H1 (cell line): ENCODE results near the gene DCAF17. TPM values are rescaled to one million over a fixed set of nuclear protein-coding genes. Genes with fewer than 3 reads are reported as not detected.

Source experiments
- CTCF ChIA-PET: fragments of 300-600 bp; sonication (Branson Sonifier 250); formaldehyde crosslinking; loops from one replicate; lab custom pipeline; 2021; ENCODE audit not compliant: partially characterized antibody; lab: Charles Lee
- POLR2A ChIA-PET: fragments of 300-600 bp; sonication (Branson Sonifier 250); formaldehyde crosslinking; loops from one replicate; lab custom pipeline; 2021; ENCODE audit warnings: inconsistent platforms; ENCODE audit not compliant: partially characterized antibody; lab: Charles Lee
- DNase-seq, 2 experiments: peaks; one replicate each; pipeline versions ENCODE4 v3.0.0 to v3.0.0-alpha.2; 2010 to 2022; ENCODE audit warnings: low spot score in 2 of 2, low read depth in 1 of 2, mixed read lengths in 1 of 2
- FAIRE-seq: peaks from 2 replicates; lab custom pipeline; 2011; peaks lifted over from hg19 to GRCh38; lab: Jason Lieb, UNC
- H2AFZ ChIP-seq: 2 replicates; pipeline ENCODE4 v1.8.1; 2012; ENCODE audit warnings: low read length, inconsistent platforms
- H2AK5ac ChIP-seq: 2 replicates; pipeline ENCODE4 v1.6.1; 2013; ENCODE audit warnings: low read depth, low read length
- H2BK120ac ChIP-seq: replicated peaks from 2 replicates; pipeline ENCODE3; 2013; ENCODE audit warnings: low read depth, low read length, inconsistent platforms
- H2BK12ac ChIP-seq: 2 replicates; pipeline ENCODE4 v1.6.1; 2013; ENCODE audit warnings: low read depth, low read length
- H2BK15ac ChIP-seq: 2 replicates; pipeline ENCODE4 v1.6.1; 2013; ENCODE audit warnings: low read length
- H2BK20ac ChIP-seq: 2 replicates; pipeline ENCODE4 v1.6.1; 2013; ENCODE audit warnings: low read length
- H2BK5ac ChIP-seq: 2 replicates; pipeline ENCODE4 v1.6.1; 2013; ENCODE audit warnings: low read depth, low read length
- H3K14ac ChIP-seq: 2 replicates; pipeline ENCODE4 v1.6.1; 2013; ENCODE audit warnings: inconsistent platforms; ENCODE audit not compliant: insufficient read length
- H3K18ac ChIP-seq: 2 replicates; pipeline ENCODE4 v1.6.1; 2013; ENCODE audit warnings: low read length; ENCODE audit errors: extremely low read depth
- H3K23ac ChIP-seq: 2 replicates; pipeline ENCODE4 v1.6.1; 2013; ENCODE audit warnings: inconsistent platforms; ENCODE audit not compliant: insufficient read length
- H3K23me2 ChIP-seq: 2 replicates; pipeline ENCODE4 v1.6.1; 2013; ENCODE audit warnings: low read depth, low read length
- H3K27ac ChIP-seq: 2 replicates; pipeline ENCODE4 v1.6.1; 2011; ENCODE audit warnings: low read depth, low read length, inconsistent platforms
- H3K27me3 ChIP-seq, 4 experiments: replicated peaks in 1 of 4; 1 replicate in 1 of 4; 2 replicates in 3 of 4; pipeline versions ENCODE4 v1.6.1 to v1.8.1; 2011 to 2013; ENCODE audit warnings: low read length in 3 of 4, mild to moderate bottlenecking in 3 of 4, inconsistent platforms in 2 of 4, mixed read lengths in 2 of 4, moderate library complexity in 1 of 4; ENCODE audit not compliant: control insufficient read depth in 3 of 4, insufficient read depth in 3 of 4; ENCODE audit errors: extremely low read depth in 1 of 4
- H3K36me3 ChIP-seq, 4 experiments: 2 replicates each; pipeline versions ENCODE4 v1.6.1 to v1.8.1; 2011 to 2013; ENCODE audit warnings: mild to moderate bottlenecking in 4 of 4, low read length in 3 of 4, moderate library complexity in 2 of 4, control low read depth in 1 of 4, inconsistent platforms in 1 of 4; ENCODE audit not compliant: insufficient read depth in 4 of 4, control insufficient read depth in 2 of 4
- H3K4ac ChIP-seq: replicated peaks from 2 replicates; pipeline ENCODE3; 2013; ENCODE audit warnings: low read length, low read depth, mixed read lengths, inconsistent platforms; ENCODE audit not compliant: insufficient read length
- H3K4me1 ChIP-seq, 4 experiments: replicated peaks in 1 of 4; 1 replicate in 1 of 4; 2 replicates in 3 of 4; pipeline versions ENCODE4 v1.6.1 to v1.8.1; 2011 to 2013; ENCODE audit warnings: low read length in 3 of 4, inconsistent platforms in 2 of 4, mixed read lengths in 1 of 4; ENCODE audit not compliant: insufficient read depth in 4 of 4, control insufficient read depth in 3 of 4
- H3K4me2 ChIP-seq, 2 experiments: 2 replicates each; pipeline versions ENCODE4 v1.6.1 to v1.8.1; 2011 to 2013; ENCODE audit warnings: low read depth in 2 of 2, low read length in 2 of 2, control low read depth in 1 of 2, inconsistent platforms in 1 of 2, mild to moderate bottlenecking in 1 of 2; ENCODE audit not compliant: insufficient read depth in 1 of 2
- H3K4me3 ChIP-seq, 4 experiments: fragments of 200-600, 300-600 bp in 1 of 4; sonication (generic), shearing (Covaris generic), sonication (Bioruptor Twin) in 1 of 4; 2 replicates each; pipeline versions ENCODE4 v1.5.1 to v1.8.1; 2011 to 2016; ENCODE audit warnings: low read length in 4 of 4, low read depth in 3 of 4, control low read depth in 2 of 4, inconsistent platforms in 2 of 4, mild to moderate bottlenecking in 2 of 4, mixed read lengths in 1 of 4, moderate library complexity in 1 of 4; ENCODE audit not compliant: insufficient read depth in 2 of 4; ENCODE audit errors: extremely low read depth in 1 of 4
- H3K56ac ChIP-seq: replicated peaks from 2 replicates; pipeline ENCODE3; 2013; ENCODE audit warnings: low read depth, mild to moderate bottlenecking, mixed read lengths, low read length, inconsistent platforms; ENCODE audit not compliant: insufficient read length
- H3K79me1 ChIP-seq: 2 replicates; pipeline ENCODE4 v1.6.1; 2013; ENCODE audit warnings: low read depth, low read length, control low read depth
- H3K79me2 ChIP-seq, 2 experiments: 2 replicates each; pipeline versions ENCODE4 v1.6.1 to v1.8.1; 2012 to 2013; ENCODE audit warnings: low read length in 2 of 2, mild to moderate bottlenecking in 2 of 2, inconsistent platforms in 1 of 2; ENCODE audit not compliant: insufficient read depth in 2 of 2, control insufficient read depth in 1 of 2
- H3K9ac ChIP-seq, 4 experiments: replicated peaks in 1 of 4; 1 replicate in 1 of 4; 2 replicates in 3 of 4; pipeline versions ENCODE4 v1.6.1 to v1.8.1; 2011 to 2013; ENCODE audit warnings: low read depth in 3 of 4, low read length in 3 of 4, control low read depth in 2 of 4, mild to moderate bottlenecking in 2 of 4, moderate library complexity in 2 of 4, inconsistent platforms in 1 of 4; ENCODE audit errors: extremely low read depth in 1 of 4
- H3K9me3 ChIP-seq, 2 experiments: 2 replicates each; pipeline versions ENCODE4 v1.6.1 to v1.8.1; 2012 to 2013; ENCODE audit warnings: mild to moderate bottlenecking in 2 of 2, moderate library complexity in 2 of 2, control low read depth in 1 of 2, inconsistent platforms in 1 of 2, low read depth in 1 of 2, low read length in 1 of 2, mixed read lengths in 1 of 2; ENCODE audit not compliant: insufficient read depth in 2 of 2
- H4K20me1 ChIP-seq, 2 experiments: replicated peaks in 1 of 2; 2 replicates each; pipeline versions ENCODE3 to v1.8.1; 2011 to 2013; ENCODE audit warnings: inconsistent platforms in 2 of 2, low read length in 2 of 2, mild to moderate bottlenecking in 1 of 2; ENCODE audit not compliant: insufficient read depth in 2 of 2, control insufficient read depth in 1 of 2
- H4K5ac ChIP-seq: 2 replicates; pipeline ENCODE4 v1.6.1; 2013; ENCODE audit warnings: low read length, low read depth, mixed read lengths, inconsistent platforms; ENCODE audit not compliant: insufficient read length
- H4K8ac ChIP-seq: 2 replicates; pipeline ENCODE4 v1.8.0; 2013; ENCODE audit warnings: mild to moderate bottlenecking, moderate library complexity, low read length, inconsistent platforms; ENCODE audit not compliant: insufficient read depth; ENCODE audit errors: extremely low read depth
- H4K91ac ChIP-seq: replicated peaks from 2 replicates; pipeline ENCODE3; 2013; ENCODE audit warnings: low read length, mixed read lengths, inconsistent platforms; ENCODE audit not compliant: insufficient read length
- BRCA1 ChIP-seq: IDR thresholded peaks from 2 replicates; pipeline ENCODE4 v1.6.1; 2012; ENCODE audit warnings: low read depth, low read length, improper control_type of control experiment
- CHD1 ChIP-seq: IDR thresholded peaks from 2 replicates; pipeline ENCODE4 v1.6.1; 2012; ENCODE audit warnings: low read depth, low read length, improper control_type of control experiment
- CREB1 ChIP-seq: IDR thresholded peaks from 2 replicates; pipeline ENCODE4 v1.6.1; 2012; ENCODE audit warnings: inconsistent platforms
- EGR1 ChIP-seq: IDR thresholded peaks from 2 replicates; pipeline ENCODE4 v1.6.1; 2011; ENCODE audit warnings: low read depth, low read length, borderline replicate concordance
- EP300 ChIP-seq, 2 experiments: IDR thresholded peaks; 1 replicate in 1 of 2; 2 replicates in 1 of 2; pipeline ENCODE4 v1.6.1; 2011 to 2012; ENCODE audit warnings: low read depth in 2 of 2, low read length in 2 of 2, mild to moderate bottlenecking in 2 of 2, borderline replicate concordance in 1 of 2, inconsistent platforms in 1 of 2, moderate library complexity in 1 of 2
- JUND ChIP-seq: IDR thresholded peaks from 2 replicates; pipeline ENCODE4 v1.6.1; 2011; ENCODE audit warnings: mild to moderate bottlenecking, improper control_type of control experiment, low read length
- PHF8 ChIP-seq: fragments of 200-600 bp; sonication (generic); conservative IDR thresholded peaks from 2 replicates; pipeline ENCODE4 v1.7.1; 2012; ENCODE audit warnings: low read depth, mild to moderate bottlenecking, inconsistent platforms, low read length, moderate library complexity
- RFX5 ChIP-seq: IDR thresholded peaks from 2 replicates; pipeline ENCODE4 v1.6.1; 2011; ENCODE audit warnings: low read depth, low read length, improper control_type of control experiment, borderline replicate concordance
- RXRA ChIP-seq: IDR thresholded peaks from 2 replicates; pipeline ENCODE4 v1.6.1; 2011; ENCODE audit warnings: low read depth, mild to moderate bottlenecking, low read length, moderate library complexity; ENCODE audit not compliant: insufficient read depth
- TBP ChIP-seq: IDR thresholded peaks from 2 replicates; pipeline ENCODE4 v1.6.1; 2011; ENCODE audit warnings: low read depth, low read length, improper control_type of control experiment
- YY1 ChIP-seq: IDR thresholded peaks from 2 replicates; pipeline ENCODE4 v1.6.1; 2011; ENCODE audit warnings: low read depth, mild to moderate bottlenecking, low read length
- WGBS, 2 experiments: shearing (Covaris generic) in 1 of 2; methylation state at CpG; one replicate each; pipeline versions ENCODE4 v1.1.6 to v1.1.7; 2013 to 2015; ENCODE audit warnings: low lambda C conversion rate in 2 of 2, mixed read lengths in 2 of 2, inconsistent platforms in 1 of 2, low coverage in 1 of 2, missing lambda C conversion rate in 1 of 2; ENCODE audit not compliant: insufficient replicate concordance in 2 of 2, insufficient coverage in 1 of 2, insufficient read length in 1 of 2; ENCODE audit errors: extremely low coverage in 1 of 2, missing lambda C conversion rate in 1 of 2; 5-methylcytosine and 5-hydroxymethylcytosine counted together
- polyA plus RNA-seq, 7 experiments: library from polyadenylated mRNA; depleted of rRNA in 3 of 7; stranded (reverse) in 5 of 7; unstranded in 2 of 7; fragments of >200 nt in 5 of 7; fragments of 200-250 nt in 2 of 7; gene quantifications; 1 replicate in 5 of 7; 2 replicates in 1 of 7; 4 replicates in 1 of 7; pipeline versions ENCODE4 v1.2.1 to v1.2.3, GENCODE V29; 2011 to 2013; ENCODE audit warnings: missing spikeins in 2 of 7, mixed read lengths in 2 of 7
- total RNA-seq: library from RNA; stranded (reverse); fragmentation: NEBNext Ultra II Directional; extraction: Animal tissue kit (Norgen Biotek cat#: 25700); gene quantifications from 2 replicates; pipeline ENCODE4 v1.2.1, GENCODE V29; 2021

The DCAF17 gene
- total and polyA plus RNA-seq, 2 of the 8 experiments (the other 6 are each of a cell fraction or from before 2014, with no cell fraction given), result 10.7 to 30.0 TPM

GRCh38 chr2:171480908-171481307 lies 46.9 kb downstream of the DCAF17 start:
- Histone ChIP-seq H3K4me1 (peaks cover 0 to 7% (median 4%) of the 10 kb centered on the region in 4 experiments; a peak in 5 of 7 replicates), H2BK120ac (no peak overlapping the region), H2BK12ac (no peak overlapping the region), H4K91ac (no peak overlapping the region), H3K18ac (no peak overlapping the region), H3K23ac (no peak overlapping the region), H3K27ac (no peak overlapping the region), H2BK20ac (no peak overlapping the region), H2BK15ac (no peak overlapping the region), H3K79me2 (no peaks in the 10 kb centered on the region), H3K56ac (no peak overlapping the region), H3K4ac (no peak overlapping the region), H3K36me3 (peaks cover 0 to 23% (median 0%) of the 10 kb centered on the region in 4 experiments; a peak in 3 of 8 replicates), H2AK5ac (no peak overlapping the region), H3K27me3 (no peaks in the 10 kb centered on the region), H2BK5ac (no peak overlapping the region), H3K9me3 (no peaks in the 10 kb centered on the region), H3K4me2 (no peak overlapping the region), H3K14ac (no peak overlapping the region), H2AFZ (no peak overlapping the region), H3K23me2 (no peaks in the 10 kb centered on the region), H4K20me1 (no peaks in the 10 kb centered on the region), H4K8ac (no peak overlapping the region), H4K5ac (no peak overlapping the region), H3K9ac (no peak overlapping the region), H3K4me3 (no peak overlapping the region), H3K79me1 (no peaks in the 10 kb centered on the region; the same call in 1 of the 2 replicates)
- ChIA-PET POLR2A (no interaction called here), CTCF (no interaction called here)
- DNase-seq (no peak), FAIRE-seq (no peak)
- 91% methylated on average over 1 of the region's 1 CpG; no CpG with 5 or more reads in 1 of the 2 experiments for WGBS, 2 experiments
- TF ChIP-seq CHD1 (no peak), RXRA (no peak), CREB1 (no peak), TBP (no peak), YY1 (no peak), EP300 (IDR thresholded peaks at IDR 0.05; ENCODE audit: borderline replicate concordance in 1 of 2, low read depth in 2 of 2, low read length in 2 of 2) (no peak), PHF8 (no peak), BRCA1 (no peak), EGR1 (no peak), JUND (no peak), RFX5 (no peak)
